Measurements from ENCODE around the gene INPP5D. TPM values are rescaled to one million over a fixed set of nuclear protein-coding genes. Genes with fewer than 3 reads are reported as not detected.

The INPP5D gene
- total RNA-seq, 1 donor, result under 0.01 TPM

DNA sequence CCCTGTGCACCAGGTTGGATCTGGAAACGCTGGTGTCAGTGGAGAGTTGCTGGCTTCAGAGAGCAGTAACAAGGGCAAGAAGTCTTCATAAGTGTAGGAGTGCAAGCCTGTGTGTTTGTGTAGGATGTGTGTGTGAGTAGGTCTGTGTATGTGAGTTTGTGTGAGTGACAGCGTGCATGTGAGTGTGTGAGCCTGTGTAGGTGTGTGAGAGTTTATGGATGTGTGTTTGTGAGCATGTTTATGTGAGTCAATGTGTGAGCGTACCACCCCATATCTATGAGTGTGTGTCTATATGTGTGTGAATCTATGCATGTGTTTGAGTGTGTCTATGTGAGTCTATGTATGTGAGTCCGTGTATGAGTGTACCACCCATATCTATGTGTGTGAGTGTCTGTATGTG, 104.8 kb downstream of the INPP5D start:
- TF ChIP-seq, protein P1, sequence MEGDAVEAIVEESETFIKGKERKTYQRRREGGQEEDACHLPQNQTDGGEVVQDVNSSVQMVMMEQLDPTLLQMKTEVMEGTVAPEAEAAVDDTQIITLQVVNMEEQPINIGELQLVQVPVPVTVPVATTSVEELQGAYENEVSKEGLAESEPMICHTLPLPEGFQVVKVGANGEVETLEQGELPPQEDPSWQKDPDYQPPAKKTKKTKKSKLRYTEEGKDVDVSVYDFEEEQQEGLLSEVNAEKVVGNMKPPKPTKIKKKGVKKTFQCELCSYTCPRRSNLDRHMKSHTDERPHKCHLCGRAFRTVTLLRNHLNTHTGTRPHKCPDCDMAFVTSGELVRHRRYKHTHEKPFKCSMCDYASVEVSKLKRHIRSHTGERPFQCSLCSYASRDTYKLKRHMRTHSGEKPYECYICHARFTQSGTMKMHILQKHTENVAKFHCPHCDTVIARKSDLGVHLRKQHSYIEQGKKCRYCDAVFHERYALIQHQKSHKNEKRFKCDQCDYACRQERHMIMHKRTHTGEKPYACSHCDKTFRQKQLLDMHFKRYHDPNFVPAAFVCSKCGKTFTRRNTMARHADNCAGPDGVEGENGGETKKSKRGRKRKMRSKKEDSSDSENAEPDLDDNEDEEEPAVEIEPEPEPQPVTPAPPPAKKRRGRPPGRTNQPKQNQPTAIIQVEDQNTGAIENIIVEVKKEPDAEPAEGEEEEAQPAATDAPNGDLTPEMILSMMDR (IDR thresholded peaks at IDR 0.05; ENCODE audit: insufficient read depth, low read depth, low read length), result no peak
- no peak for DNase-seq (ENCODE audit: low read depth)
- no peak overlapping the region for H3K4me3 ChIP-seq (ENCODE audit: low read depth, low read length)

DNA sequence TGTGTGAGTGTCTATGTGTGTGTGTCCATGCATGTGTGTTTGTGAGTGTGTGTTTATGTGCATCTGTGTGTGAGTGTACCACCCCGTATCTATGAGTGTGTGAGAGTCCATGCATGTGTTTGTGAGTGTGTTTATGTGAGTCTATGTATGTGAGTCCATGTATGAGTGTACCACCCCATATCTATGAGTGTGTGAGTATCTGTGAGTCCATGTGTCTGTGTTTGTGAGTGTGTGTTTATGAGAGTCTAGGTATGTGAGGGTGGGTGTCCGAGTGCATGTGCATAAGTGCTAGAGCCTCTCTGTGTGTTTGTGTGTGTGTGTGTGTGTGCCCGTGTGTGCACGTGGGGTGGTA, 105.4 kb downstream of the INPP5D start:
- TF ChIP-seq, protein P1 (IDR thresholded peaks at IDR 0.05; ENCODE audit: insufficient read depth, low read depth, low read length), result no peak
- DNase-seq (ENCODE audit: low read depth), result no peak
- no peak overlapping the region for H3K4me3 ChIP-seq (ENCODE audit: low read depth, low read length)

DNA sequence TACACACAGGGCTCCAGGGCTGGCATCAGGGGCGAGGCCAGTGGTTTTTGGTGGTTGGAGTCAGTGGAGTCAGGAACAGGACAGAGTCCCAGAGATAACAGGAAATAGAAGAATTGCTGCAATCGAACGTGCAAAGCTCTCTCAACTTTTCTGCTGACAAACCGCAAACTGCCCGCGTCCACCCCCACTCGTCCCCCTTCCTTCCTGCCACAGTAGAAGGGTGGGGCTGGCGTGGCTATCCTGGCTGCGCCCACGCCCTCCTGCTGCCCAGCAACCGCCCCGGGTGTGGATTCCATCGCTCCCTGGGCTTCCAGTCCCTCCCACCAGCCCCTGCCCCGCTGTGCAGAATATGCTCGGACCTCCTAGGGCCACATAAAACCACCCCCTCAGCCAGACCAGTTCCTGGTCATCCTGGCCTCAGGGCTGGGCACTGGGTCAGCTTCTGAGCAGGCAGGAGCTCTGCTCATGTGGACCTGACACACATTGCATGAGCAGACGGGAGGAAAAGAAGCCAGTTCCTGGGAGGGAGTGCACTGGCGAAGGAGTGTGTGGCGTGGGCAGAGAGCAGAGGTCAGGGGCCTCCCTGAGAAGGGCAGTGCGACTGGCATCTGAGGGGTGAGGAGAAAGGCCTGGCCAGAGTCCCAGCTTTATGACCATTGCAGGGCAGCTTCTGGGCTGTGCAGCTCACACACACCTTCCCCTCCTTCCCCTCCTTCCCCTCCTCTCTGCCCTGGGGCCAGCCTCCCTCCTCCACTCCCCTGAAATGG, 105.9 kb downstream of the INPP5D start:
- peak overlapping the region; percentile 15 for H3K4me3 ChIP-seq (ENCODE audit: low read depth, low read length)
- peak; percentile 71 for DNase-seq (ENCODE audit: low read depth)
- TF ChIP-seq, protein P1 (IDR thresholded peaks at IDR 0.05; ENCODE audit: insufficient read depth, low read depth, low read length), result no peak

DNA sequence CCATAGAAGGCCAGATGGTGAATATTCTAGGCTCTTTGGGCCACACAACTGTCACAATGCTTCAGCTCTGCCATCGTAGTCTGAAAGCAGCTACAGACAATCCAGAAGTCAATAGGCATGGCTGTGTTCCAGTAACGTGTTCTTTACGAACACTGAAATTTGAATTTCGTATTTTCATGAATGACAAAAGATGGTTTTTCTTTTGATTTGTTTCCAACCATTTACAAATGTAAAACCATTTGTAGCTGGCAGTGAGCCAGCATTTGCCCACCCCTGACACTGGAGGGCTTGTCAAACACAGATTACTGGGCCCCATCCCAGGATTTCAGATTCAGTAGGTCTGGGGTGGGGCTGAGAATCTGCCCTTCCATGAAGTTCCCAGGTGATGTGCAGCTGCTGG, 108.3 kb downstream of the INPP5D start:
- no peak overlapping the region for H3K4me3 ChIP-seq (ENCODE audit: low read depth, low read length)
- no peak for DNase-seq (ENCODE audit: low read depth)
- TF ChIP-seq, protein P1 (IDR thresholded peaks at IDR 0.05; ENCODE audit: insufficient read depth, low read depth, low read length), result no peak

DNA sequence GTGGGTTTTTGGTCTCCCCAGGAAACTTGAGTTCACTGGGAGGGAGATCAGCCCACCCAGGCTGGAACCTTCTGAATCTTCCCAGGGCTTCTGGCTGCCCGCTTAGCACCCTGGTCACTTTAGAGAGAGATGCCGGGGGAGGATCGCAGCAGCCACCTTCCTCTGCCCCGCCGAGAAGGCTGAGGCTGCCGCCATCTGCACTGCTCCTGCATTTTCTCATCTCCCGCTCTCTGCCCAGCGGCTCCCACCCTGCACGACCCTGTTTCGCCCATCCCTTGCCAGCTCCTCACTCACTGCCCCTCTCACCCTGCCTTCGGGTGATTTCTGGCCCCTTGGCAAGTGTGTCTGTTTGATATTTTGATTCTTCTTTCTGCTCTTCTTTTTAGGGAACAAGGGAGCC, 108.8 kb downstream of the INPP5D start:
- TF ChIP-seq, protein P1 (IDR thresholded peaks at IDR 0.05; ENCODE audit: insufficient read depth, low read depth, low read length), result no peak
- DNase-seq (ENCODE audit: low read depth), result no peak
- H3K4me3 ChIP-seq (ENCODE audit: low read depth, low read length), result no peak overlapping the region

DNA sequence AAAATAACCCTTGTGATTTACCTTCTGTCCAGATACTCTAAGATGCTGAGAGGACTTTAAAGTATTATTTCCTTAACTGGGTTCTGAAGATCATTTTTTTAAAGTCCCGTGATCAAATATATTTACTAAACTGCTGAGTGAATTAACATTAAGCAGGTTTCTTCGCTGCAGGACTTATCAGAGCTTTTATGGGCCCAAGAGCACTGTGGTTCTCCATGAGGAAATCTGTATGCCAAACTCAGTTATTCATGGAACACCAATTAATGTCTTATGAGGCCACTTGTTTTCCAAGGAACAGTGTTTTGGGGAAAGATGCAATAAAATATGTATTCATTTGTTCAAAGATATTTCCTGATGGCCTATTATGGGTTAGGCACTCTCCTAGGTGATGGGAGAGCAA, 111.2 kb downstream of the INPP5D start:
- no peak overlapping the region for H3K4me3 ChIP-seq (ENCODE audit: low read depth, low read length)
- DNase-seq (ENCODE audit: low read depth), result no peak
- TF ChIP-seq, protein P1 (IDR thresholded peaks at IDR 0.05; ENCODE audit: insufficient read depth, low read depth, low read length), result no peak

DNA sequence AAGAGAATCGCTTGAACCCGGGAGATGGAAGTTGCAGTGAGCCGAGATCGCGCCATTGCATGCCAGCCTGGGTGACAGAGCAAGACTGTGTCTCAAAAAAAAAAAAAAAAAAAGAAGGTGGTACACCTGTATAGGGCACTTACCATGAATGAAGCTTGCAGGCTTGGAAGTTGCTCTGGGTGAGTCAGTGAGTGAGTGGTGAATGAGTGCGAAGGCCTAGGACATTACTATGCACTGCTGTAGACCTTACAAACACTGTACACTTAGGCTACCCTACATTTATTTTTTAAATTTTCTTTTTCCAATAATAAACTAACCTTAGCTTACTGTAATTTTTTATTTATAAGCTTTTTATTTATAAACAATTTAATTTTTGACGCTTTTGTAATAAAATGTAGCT, 113.0 kb downstream of the INPP5D start:
- TF ChIP-seq, protein P1 (IDR thresholded peaks at IDR 0.05; ENCODE audit: insufficient read depth, low read depth, low read length), result no peak
- no peak overlapping the region for H3K4me3 ChIP-seq (ENCODE audit: low read depth, low read length)
- no peak for DNase-seq (ENCODE audit: low read depth)
